ENCODE data around the gene ANAPC1.

GRCh38 chr2:111905990-111906735 is 22.2 kb upstream of the ANAPC1 start:
- TF ChIP-seq CTCF (IDR thresholded peaks at IDR 0.05), result no peak
- TF ChIP-seq POLR2A (IDR thresholded peaks at IDR 0.05), result no peak
